MM.1S (cell line): ENCODE results near the gene BAG3.

Experiments used
- DNase-seq: peaks from one replicate; pipeline ENCODE4 v3.0.0-alpha.2; 2015
- H2AFZ ChIP-seq: fragments of 300-600 bp; sonication (generic); 2 replicates; pipeline ENCODE4 v1.6.0; 2016; ENCODE audit warnings: antibody characterized with exemption, low read length
- H3F3A ChIP-seq: fragments of 300-600 bp; sonication (generic); 2 replicates; pipeline ENCODE4 v1.6.1; 2016; ENCODE audit warnings: mild to moderate bottlenecking, antibody characterized with exemption, low read length, moderate library complexity, mixed read lengths; ENCODE audit not compliant: insufficient read depth
- H3K27ac ChIP-seq: fragments of 300-600 bp; sonication (generic); 2 replicates; pipeline ENCODE4 v1.5.1; 2016; ENCODE audit warnings: mild to moderate bottlenecking, low read length
- H3K27me3 ChIP-seq: fragments of 300-600 bp; sonication (generic); replicated peaks from 2 replicates; pipeline ENCODE4 v1.6.0; 2016; ENCODE audit warnings: low read length; ENCODE audit not compliant: insufficient read depth
- H3K36me3 ChIP-seq: fragments of 300-600 bp; sonication (generic); replicated peaks from 2 replicates; pipeline ENCODE4 v1.6.1; 2016; ENCODE audit warnings: mild to moderate bottlenecking, low read length, mixed read lengths; ENCODE audit not compliant: insufficient read depth
- H3K4me1 ChIP-seq: fragments of 300-600 bp; sonication (generic); 2 replicates; pipeline ENCODE4 v1.6.1; 2016; ENCODE audit warnings: low read length, mixed read lengths
- H3K4me2 ChIP-seq: fragments of 300-600 bp; sonication (generic); 2 replicates; pipeline ENCODE4 v1.6.0; 2016; ENCODE audit warnings: low read depth, low read length
- H3K4me3 ChIP-seq: fragments of 300-600 bp; sonication (generic); 2 replicates; pipeline ENCODE4 v1.5.1; 2016; ENCODE audit warnings: low read length, mixed read lengths
- H3K79me2 ChIP-seq: fragments of 300-600 bp; sonication (generic); 2 replicates; pipeline ENCODE4 v1.6.1; 2016; ENCODE audit warnings: mixed run types, low read length, mixed read lengths
- H3K9ac ChIP-seq: fragments of 300-600 bp; sonication (generic); 2 replicates; pipeline ENCODE4 v1.6.1; 2016; ENCODE audit warnings: low read length, mixed read lengths
- H3K9me2 ChIP-seq: fragments of 300-600 bp; sonication (generic); replicated peaks from 2 replicates; pipeline ENCODE4 v1.6.1; 2016; ENCODE audit warnings: mild to moderate bottlenecking, low read length, mixed read lengths; ENCODE audit not compliant: insufficient read depth
- H3K9me3 ChIP-seq: fragments of 300-600 bp; sonication (generic); replicated peaks from 2 replicates; pipeline ENCODE4 v1.6.1; 2016; ENCODE audit warnings: mild to moderate bottlenecking, low read length, mixed read lengths; ENCODE audit not compliant: insufficient read depth
- H4K20me1 ChIP-seq: fragments of 300-600 bp; sonication (generic); 2 replicates; pipeline ENCODE4 v1.6.1; 2016; ENCODE audit warnings: mild to moderate bottlenecking, low read length, moderate library complexity, mixed read lengths; ENCODE audit not compliant: insufficient read depth
- EZH2 ChIP-seq: fragments of 300-600 bp; sonication (generic); optimal IDR thresholded peaks from 2 replicates; pipeline ENCODE3; 2017; ENCODE audit warnings: low read depth, mild to moderate bottlenecking, antibody characterized with exemption, low read length, mixed read lengths
- EZH2phosphoT487 ChIP-seq: fragments of 300-600 bp; sonication (generic); IDR thresholded peaks from 2 replicates; pipeline ENCODE4 v1.6.1; 2018; ENCODE audit warnings: antibody characterized with exemption, low read length
- TF ChIP-seq, protein P1 (sequence below): fragments of 300-600 bp; sonication (generic); IDR thresholded peaks from 2 replicates; pipeline ENCODE4 v1.5.1; 2016; ENCODE audit warnings: antibody characterized with exemption, low read length, mixed read lengths

The BAG3 gene

DNA sequence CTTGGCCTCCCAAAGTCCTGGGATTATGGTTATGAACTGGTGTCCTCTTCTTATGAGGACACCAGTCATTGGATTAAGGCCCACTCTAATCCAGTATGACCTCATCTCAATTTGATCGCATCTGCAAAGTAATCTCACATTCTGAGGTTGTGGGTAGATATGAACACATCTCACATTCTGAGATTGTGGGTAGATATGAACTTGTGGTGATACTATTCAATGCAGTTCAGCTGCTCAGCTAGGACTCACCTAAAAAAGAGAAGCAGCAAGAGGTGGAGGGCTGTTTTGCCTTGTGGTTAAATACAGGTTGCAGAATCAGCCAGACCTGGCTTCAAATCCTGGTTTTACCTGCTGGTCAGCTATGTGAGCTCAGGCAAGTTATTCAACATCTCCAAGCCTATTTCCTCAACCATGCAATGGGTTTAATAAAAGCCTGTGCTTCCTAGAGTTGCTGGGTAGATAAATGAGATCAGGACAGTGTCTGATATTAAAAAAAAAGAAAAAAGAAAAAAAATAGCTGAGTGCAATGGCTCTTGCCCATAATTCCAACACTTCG lies 8.5 kb upstream of the BAG3 start:
- TF ChIP-seq, protein P1, sequence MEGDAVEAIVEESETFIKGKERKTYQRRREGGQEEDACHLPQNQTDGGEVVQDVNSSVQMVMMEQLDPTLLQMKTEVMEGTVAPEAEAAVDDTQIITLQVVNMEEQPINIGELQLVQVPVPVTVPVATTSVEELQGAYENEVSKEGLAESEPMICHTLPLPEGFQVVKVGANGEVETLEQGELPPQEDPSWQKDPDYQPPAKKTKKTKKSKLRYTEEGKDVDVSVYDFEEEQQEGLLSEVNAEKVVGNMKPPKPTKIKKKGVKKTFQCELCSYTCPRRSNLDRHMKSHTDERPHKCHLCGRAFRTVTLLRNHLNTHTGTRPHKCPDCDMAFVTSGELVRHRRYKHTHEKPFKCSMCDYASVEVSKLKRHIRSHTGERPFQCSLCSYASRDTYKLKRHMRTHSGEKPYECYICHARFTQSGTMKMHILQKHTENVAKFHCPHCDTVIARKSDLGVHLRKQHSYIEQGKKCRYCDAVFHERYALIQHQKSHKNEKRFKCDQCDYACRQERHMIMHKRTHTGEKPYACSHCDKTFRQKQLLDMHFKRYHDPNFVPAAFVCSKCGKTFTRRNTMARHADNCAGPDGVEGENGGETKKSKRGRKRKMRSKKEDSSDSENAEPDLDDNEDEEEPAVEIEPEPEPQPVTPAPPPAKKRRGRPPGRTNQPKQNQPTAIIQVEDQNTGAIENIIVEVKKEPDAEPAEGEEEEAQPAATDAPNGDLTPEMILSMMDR = no peak
- no peak for TF ChIP-seq EZH2phosphoT487
- no peak for TF ChIP-seq EZH2
- no peaks in the 10 kb centered on the region for H3K27me3 ChIP-seq
- no peaks in the 10 kb centered on the region for H3K79me2 ChIP-seq
- peaks cover 5% of the 10 kb centered on the region for H3K4me1 ChIP-seq
- no peaks in the 10 kb centered on the region for H3K9me3 ChIP-seq
- H2AFZ ChIP-seq = no peak overlapping the region
- no peak overlapping the region for H3K9ac ChIP-seq
- no peaks in the 10 kb centered on the region for H4K20me1 ChIP-seq
- H3K27ac ChIP-seq = no peak overlapping the region
- no peaks in the 10 kb centered on the region for H3K36me3 ChIP-seq
- no peak overlapping the region for H3K4me2 ChIP-seq
- no peak for DNase-seq
- H3K4me3 ChIP-seq = no peak overlapping the region
- no peaks in the 10 kb centered on the region for H3K9me2 ChIP-seq
- H3F3A ChIP-seq = no peaks in the 10 kb centered on the region

DNA sequence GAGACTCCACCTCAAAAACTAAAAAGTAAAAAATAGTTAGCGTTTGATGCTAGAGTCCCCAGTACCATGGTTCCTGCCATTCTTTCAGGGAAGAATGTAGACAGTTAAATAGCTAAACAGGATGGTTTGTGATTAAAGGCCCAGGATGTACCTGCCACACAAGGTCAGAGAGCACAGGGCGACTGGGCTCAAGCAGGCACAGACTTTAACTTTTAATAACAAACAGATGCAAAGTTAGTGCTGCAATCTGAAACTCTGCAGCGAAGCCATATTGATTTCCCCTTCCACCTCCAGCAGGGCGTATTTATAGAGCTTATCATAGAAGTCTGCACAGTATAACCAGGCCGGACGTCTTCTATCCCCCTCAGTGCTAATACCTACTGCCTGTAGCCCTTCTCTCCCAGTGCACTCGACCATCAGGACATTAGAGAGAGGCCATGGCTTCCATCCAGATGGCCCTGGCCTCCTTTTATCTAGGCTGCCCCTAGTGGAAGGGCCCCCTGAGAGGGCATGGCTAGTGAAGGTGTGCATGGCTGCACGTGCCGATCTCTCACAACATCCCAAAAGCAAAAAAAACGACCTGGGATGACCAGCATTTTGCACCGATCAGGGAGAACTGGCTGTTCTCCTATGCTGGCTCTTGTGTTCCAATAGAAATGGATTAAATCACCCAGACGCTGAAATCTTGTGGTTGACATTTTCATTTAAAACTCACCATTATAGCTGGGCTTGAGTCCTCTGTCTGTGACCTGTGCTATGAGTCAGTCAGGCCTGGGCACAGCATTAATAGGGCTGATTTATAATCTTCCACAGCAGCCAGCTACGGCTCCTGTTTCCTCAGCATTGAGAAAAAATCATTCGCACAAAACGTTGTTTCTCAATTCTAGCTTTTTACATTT lies 7.6 kb upstream of the BAG3 start:
- H3F3A ChIP-seq = no peaks in the 10 kb centered on the region
- DNase-seq = no peak
- TF ChIP-seq EZH2phosphoT487 (no peak), EZH2 (no peak)
- TF ChIP-seq, protein P1 = no peak
- H3K27ac ChIP-seq = no peak overlapping the region
- no peak overlapping the region for H3K9ac ChIP-seq
- no peaks in the 10 kb centered on the region for H3K79me2 ChIP-seq
- no peaks in the 10 kb centered on the region for H4K20me1 ChIP-seq
- H2AFZ ChIP-seq = no peak overlapping the region
- peaks cover 5% of the 10 kb centered on the region for H3K4me1 ChIP-seq
- no peaks in the 10 kb centered on the region for H3K9me2 ChIP-seq
- H3K4me2 ChIP-seq = no peak overlapping the region
- H3K9me3 ChIP-seq = no peaks in the 10 kb centered on the region
- H3K27me3 ChIP-seq = no peaks in the 10 kb centered on the region
- no peaks in the 10 kb centered on the region for H3K36me3 ChIP-seq
- no peak overlapping the region for H3K4me3 ChIP-seq

DNA sequence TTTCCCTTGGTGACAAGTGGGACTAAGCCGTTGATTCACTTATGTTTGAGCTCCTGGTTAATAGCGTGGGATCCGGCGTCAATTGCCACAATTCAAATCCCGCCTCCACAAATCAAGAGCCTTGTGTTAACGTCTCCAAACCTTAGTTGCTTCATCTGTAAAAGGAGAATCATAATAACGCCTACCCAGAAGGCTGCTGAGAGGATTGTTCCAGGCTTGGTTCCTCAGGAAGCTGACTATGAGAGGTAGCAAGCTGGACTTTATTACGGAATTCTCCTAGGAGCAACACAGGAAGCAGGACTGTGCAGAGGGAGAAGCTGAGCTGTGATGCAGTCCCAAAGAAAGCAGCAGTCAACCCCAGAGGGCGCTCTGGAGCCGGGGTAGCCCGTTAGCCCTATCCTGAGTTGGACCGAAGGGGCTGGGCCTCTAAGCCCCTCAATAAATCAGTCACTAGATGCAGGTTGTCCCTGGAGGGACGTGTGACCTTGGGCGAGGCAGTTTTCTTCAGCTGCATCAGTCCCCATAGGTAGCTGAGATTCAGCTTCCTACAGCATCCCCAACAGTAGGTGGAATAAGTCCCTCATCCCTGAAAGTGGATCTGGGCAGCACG lies 6.9 kb upstream of the BAG3 start:
- Histone ChIP-seq H3K36me3 (no peaks in the 10 kb centered on the region), H3K4me2 (no peak overlapping the region), H3K4me3 (no peak overlapping the region), H3K9ac (no peak overlapping the region), H3K27me3 (no peaks in the 10 kb centered on the region), H3K9me3 (no peaks in the 10 kb centered on the region), H3K27ac (no peak overlapping the region), H3K9me2 (no peaks in the 10 kb centered on the region), H2AFZ (no peak overlapping the region), H3K79me2 (no peaks in the 10 kb centered on the region), H3K4me1 (peaks cover 5% of the 10 kb centered on the region), H4K20me1 (no peaks in the 10 kb centered on the region), H3F3A (no peaks in the 10 kb centered on the region)
- TF ChIP-seq EZH2phosphoT487 = no peak
- TF ChIP-seq, protein P1 = peak; percentile 20
- no peak for DNase-seq
